ENCODE measurements around the gene CD99L2. TPM values are rescaled to one million over a fixed set of nuclear protein-coding genes. Genes with fewer than 3 reads are reported as not detected.
"Not testable (repeated sequence)": the region's sequence is repeated elsewhere in the genome, so short reads cannot be mapped to it uniquely, and the experiment has no call there.

The CD99L2 gene
- polyA plus RNA-seq, 1 donor from 2014 or later = 61.0 TPM

DNA sequence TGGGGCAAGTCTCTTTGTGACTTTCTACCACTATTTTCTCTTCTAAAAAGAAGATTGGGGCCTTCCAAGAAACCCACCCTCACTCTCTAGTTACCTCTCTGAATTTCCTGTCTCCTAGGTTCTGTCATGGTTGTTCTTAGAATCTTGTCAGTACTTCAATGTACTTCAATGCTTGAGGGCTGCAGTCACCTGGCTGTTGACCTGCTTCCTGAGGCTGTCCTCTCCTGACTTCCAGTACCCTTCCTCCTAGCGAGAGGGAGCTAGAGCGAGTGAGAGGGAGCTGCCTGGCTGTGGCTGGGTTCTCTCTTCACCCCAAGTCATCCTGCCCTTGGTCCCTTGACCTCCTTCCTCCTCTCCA is 17.7 kb downstream of the CD99L2 start:
- no peaks in the 10 kb centered on the region for H3F3A ChIP-seq (ENCODE audit: insufficient read depth, low read length, poor library complexity, severe bottlenecking)
- H4K20me1 ChIP-seq (ENCODE audit: insufficient read depth) = no peaks in the 10 kb centered on the region
- no peak overlapping the region for H2AFZ ChIP-seq (ENCODE audit: low read depth, low read length)
- H3K79me2 ChIP-seq (replicated peaks; ENCODE audit: insufficient read depth, low read length) = no peaks in the 10 kb centered on the region
- H3K4me2 ChIP-seq (ENCODE audit: low read length) = no peak overlapping the region
- no peak overlapping the region for H3K4me3 ChIP-seq (ENCODE audit: low read length)
- no peaks in the 10 kb centered on the region for H3K9me3 ChIP-seq (ENCODE audit: low read length)
- no peaks in the 10 kb centered on the region for H3K36me3 ChIP-seq (ENCODE audit: insufficient read depth, low read length)
- no peaks in the 10 kb centered on the region for H3K27me3 ChIP-seq (ENCODE audit: insufficient read depth, low read depth, low read length)
- H3K9me2 ChIP-seq (ENCODE audit: insufficient read depth, low read length) = no peaks in the 10 kb centered on the region
- H3K27ac ChIP-seq (ENCODE audit: low read length) = no peak overlapping the region
- TF ChIP-seq, protein P1, sequence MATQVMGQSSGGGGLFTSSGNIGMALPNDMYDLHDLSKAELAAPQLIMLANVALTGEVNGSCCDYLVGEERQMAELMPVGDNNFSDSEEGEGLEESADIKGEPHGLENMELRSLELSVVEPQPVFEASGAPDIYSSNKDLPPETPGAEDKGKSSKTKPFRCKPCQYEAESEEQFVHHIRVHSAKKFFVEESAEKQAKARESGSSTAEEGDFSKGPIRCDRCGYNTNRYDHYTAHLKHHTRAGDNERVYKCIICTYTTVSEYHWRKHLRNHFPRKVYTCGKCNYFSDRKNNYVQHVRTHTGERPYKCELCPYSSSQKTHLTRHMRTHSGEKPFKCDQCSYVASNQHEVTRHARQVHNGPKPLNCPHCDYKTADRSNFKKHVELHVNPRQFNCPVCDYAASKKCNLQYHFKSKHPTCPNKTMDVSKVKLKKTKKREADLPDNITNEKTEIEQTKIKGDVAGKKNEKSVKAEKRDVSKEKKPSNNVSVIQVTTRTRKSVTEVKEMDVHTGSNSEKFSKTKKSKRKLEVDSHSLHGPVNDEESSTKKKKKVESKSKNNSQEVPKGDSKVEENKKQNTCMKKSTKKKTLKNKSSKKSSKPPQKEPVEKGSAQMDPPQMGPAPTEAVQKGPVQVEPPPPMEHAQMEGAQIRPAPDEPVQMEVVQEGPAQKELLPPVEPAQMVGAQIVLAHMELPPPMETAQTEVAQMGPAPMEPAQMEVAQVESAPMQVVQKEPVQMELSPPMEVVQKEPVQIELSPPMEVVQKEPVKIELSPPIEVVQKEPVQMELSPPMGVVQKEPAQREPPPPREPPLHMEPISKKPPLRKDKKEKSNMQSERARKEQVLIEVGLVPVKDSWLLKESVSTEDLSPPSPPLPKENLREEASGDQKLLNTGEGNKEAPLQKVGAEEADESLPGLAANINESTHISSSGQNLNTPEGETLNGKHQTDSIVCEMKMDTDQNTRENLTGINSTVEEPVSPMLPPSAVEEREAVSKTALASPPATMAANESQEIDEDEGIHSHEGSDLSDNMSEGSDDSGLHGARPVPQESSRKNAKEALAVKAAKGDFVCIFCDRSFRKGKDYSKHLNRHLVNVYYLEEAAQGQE (IDR thresholded peaks at IDR 0.05; ENCODE audit: borderline replicate concordance) = no peak
- TF ChIP-seq, protein P2, sequence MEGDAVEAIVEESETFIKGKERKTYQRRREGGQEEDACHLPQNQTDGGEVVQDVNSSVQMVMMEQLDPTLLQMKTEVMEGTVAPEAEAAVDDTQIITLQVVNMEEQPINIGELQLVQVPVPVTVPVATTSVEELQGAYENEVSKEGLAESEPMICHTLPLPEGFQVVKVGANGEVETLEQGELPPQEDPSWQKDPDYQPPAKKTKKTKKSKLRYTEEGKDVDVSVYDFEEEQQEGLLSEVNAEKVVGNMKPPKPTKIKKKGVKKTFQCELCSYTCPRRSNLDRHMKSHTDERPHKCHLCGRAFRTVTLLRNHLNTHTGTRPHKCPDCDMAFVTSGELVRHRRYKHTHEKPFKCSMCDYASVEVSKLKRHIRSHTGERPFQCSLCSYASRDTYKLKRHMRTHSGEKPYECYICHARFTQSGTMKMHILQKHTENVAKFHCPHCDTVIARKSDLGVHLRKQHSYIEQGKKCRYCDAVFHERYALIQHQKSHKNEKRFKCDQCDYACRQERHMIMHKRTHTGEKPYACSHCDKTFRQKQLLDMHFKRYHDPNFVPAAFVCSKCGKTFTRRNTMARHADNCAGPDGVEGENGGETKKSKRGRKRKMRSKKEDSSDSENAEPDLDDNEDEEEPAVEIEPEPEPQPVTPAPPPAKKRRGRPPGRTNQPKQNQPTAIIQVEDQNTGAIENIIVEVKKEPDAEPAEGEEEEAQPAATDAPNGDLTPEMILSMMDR (IDR thresholded peaks at IDR 0.05; ENCODE audit: poor library complexity, severe bottlenecking) = no peak
- TF ChIP-seq TAF1 (IDR thresholded peaks at IDR 0.05; ENCODE audit: low read depth) (no peak), SMC3 (conservative IDR thresholded peaks at IDR 0.05; ENCODE audit: poor library complexity) (no peak), POLR2AphosphoS5 (IDR thresholded peaks at IDR 0.05) (no peak), EP300 (conservative IDR thresholded peaks at IDR 0.05; ENCODE audit: poor library complexity, severe bottlenecking) (no peak), RAD21 (conservative IDR thresholded peaks at IDR 0.05) (no peak), EZH2 (IDR thresholded peaks at IDR 0.05; ENCODE audit: borderline replicate concordance, insufficient read depth, low read length, poor library complexity, severe bottlenecking) (no peak), MXI1 (conservative IDR thresholded peaks at IDR 0.05; ENCODE audit: poor library complexity, severe bottlenecking) (no peak)
- no peak overlapping the region for H3K9ac ChIP-seq (ENCODE audit: low read length)

DNA sequence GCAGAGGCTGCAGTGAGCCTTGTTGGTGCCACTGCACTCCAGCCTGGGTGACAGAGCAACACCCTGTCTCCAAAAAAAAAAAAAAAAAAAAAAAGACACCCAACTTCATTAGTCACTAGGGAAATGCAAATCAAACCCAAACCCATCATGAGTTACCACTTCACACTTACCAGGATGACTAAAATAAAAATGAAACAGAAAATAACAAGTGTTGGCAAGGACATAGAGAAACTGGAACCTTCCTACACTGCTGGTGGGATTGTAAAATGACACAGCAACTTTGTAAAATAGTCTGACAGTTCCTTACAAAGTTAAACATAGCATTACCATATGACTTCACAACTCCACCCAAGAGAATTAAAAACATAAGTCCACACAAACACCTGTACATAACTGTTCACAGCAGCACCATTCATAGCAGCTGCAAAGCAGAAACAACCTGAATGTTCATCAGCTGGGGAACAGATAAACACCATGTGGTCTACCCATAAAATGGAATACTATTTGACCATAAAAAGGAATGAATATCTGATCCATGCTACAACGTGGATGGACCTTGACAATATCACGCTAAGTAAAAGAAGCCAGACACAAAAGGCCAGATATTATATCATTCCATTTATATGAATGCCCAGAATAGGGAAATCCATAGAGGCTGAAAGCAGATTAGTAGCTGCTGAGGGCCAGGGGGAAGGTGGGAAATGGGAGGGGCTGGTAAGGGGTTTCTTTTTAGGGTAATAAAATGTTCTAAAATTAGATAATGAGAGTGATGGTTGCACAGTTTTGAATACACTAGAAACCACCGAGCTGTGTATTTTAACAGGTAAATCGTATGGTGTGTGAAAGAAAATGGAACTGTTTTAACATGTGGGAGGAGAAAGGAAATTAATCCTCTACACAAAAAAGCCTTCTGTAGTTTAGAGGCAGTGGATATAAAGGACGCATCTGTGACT is 18.3 kb downstream of the CD99L2 start:
- H3K9me2 ChIP-seq (ENCODE audit: insufficient read depth, low read length) = no peaks in the 10 kb centered on the region
- H3K9me3 ChIP-seq (ENCODE audit: low read length) = no peaks in the 10 kb centered on the region
- no peaks in the 10 kb centered on the region for H4K20me1 ChIP-seq (ENCODE audit: insufficient read depth)
- no peak overlapping the region for H3K4me2 ChIP-seq (ENCODE audit: low read length)
- H3K4me3 ChIP-seq (ENCODE audit: low read length) = no peak overlapping the region
- no peaks in the 10 kb centered on the region for H3K27me3 ChIP-seq (ENCODE audit: insufficient read depth, low read depth, low read length)
- no peaks in the 10 kb centered on the region for H3F3A ChIP-seq (ENCODE audit: insufficient read depth, low read length, poor library complexity, severe bottlenecking)
- H2AFZ ChIP-seq (ENCODE audit: low read depth, low read length) = no peak overlapping the region
- no peaks in the 10 kb centered on the region for H3K79me2 ChIP-seq (replicated peaks; ENCODE audit: insufficient read depth, low read length)
- H3K36me3 ChIP-seq (ENCODE audit: insufficient read depth, low read length) = no peaks in the 10 kb centered on the region
- H3K9ac ChIP-seq (ENCODE audit: low read length) = no peak overlapping the region
- TF ChIP-seq EZH2 (IDR thresholded peaks at IDR 0.05; ENCODE audit: borderline replicate concordance, insufficient read depth, low read length, poor library complexity, severe bottlenecking) (no peak), EP300 (conservative IDR thresholded peaks at IDR 0.05; ENCODE audit: poor library complexity, severe bottlenecking) (no peak), MXI1 (conservative IDR thresholded peaks at IDR 0.05; ENCODE audit: poor library complexity, severe bottlenecking) (no peak), SMC3 (conservative IDR thresholded peaks at IDR 0.05; ENCODE audit: poor library complexity) (no peak)
- no peak overlapping the region for H3K27ac ChIP-seq (ENCODE audit: low read length)

DNA sequence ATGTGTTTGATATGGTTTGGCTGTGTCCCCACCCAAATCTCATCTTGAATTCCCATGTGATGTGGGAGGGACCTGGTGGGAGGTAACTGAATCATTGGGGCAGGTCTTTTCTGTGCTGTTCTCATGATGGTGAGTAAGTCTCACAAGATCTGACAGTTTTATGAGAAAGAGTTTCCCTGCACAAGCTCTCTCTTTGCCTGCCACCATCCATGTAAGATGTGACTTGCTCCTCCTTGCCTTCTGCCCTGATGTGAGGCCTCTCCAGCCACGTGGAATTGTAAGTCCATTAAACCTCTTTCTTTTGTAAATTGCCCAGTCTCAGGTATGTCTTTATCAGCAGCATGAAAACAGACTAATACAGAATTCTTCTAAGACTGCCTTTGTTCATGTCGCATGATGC is 22.8 kb downstream of the CD99L2 start:
- H3F3A ChIP-seq (ENCODE audit: insufficient read depth, low read length, poor library complexity, severe bottlenecking); H3K9me3 ChIP-seq (ENCODE audit: low read length); H3K9me2 ChIP-seq (ENCODE audit: insufficient read depth, low read length); H3K9ac ChIP-seq (ENCODE audit: low read length); H3K36me3 ChIP-seq (ENCODE audit: insufficient read depth, low read length); H3K79me2 ChIP-seq (replicated peaks; ENCODE audit: insufficient read depth, low read length); H4K20me1 ChIP-seq (ENCODE audit: insufficient read depth); H3K27me3 ChIP-seq (ENCODE audit: insufficient read depth, low read depth, low read length); H3K27ac ChIP-seq (ENCODE audit: low read length); H3K4me2 ChIP-seq (ENCODE audit: low read length); H2AFZ ChIP-seq (ENCODE audit: low read depth, low read length); H3K4me3 ChIP-seq (ENCODE audit: low read length): not testable (repeated sequence)
